Measurements from ENCODE around the gene CHMP2A.

- no peak for TF ChIP-seq EZH2phosphoT487 (IDR thresholded peaks at IDR 0.05; ENCODE audit: borderline replicate concordance)
- no peak for TF ChIP-seq CTCF (conservative IDR thresholded peaks at IDR 0.05; ENCODE audit: low read length)
Measured at GRCh38 chr19:58516964-58517833, 37.7 kb downstream of the CHMP2A start.

Measured in Loucy (cell line).